ENCODE measurements around the gene ABRACL. TPM values are rescaled to one million over a fixed set of nuclear protein-coding genes. Genes with fewer than 3 reads are reported as not detected.
A peak's percentile ranks its signal among the peaks of the same experiment; 100 is the strongest.

The ABRACL gene
- total and polyA plus RNA-seq, 2 of the 4 experiments (the other 2 are of a cell fraction), result 16.0 to 27.9 TPM

DNA sequence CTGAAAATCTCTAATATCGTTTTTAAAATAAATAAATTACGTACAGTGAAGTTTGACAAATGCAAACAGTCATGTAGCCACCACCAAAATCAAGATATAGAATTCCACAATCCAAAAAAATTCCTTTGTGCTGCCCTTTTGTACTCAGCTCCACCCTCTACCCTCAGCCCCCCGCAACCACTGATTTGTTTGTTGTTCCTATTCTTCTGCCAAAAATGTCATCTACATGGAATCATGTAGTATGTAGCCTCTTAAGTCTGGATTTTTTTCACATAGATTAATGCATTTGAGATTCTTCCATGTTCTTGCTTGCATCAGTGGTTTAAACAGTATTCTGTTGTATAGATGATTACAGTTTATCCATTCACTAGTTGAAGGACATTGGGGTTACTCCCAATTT lies 32.0 kb upstream of the ABRACL start:
- Histone ChIP-seq H2AK9ac (replicated peaks; ENCODE audit: low read depth, low read length, poor library complexity) (no peak overlapping the region), H4K91ac (ENCODE audit: insufficient read depth, low read depth, low read length) (no peak overlapping the region), H3K23ac (ENCODE audit: low read depth, low read length) (no peak overlapping the region), H3K79me1 (ENCODE audit: low read depth in 1 of 2, low read length in 2 of 2) (no peaks in the 10 kb centered on the region), H2BK5ac (ENCODE audit: low read depth, low read length, poor library complexity, severe bottlenecking) (no peak overlapping the region), H3K4me3 (ENCODE audit: insufficient read depth, low read depth, low read length) (no peak overlapping the region), H4K8ac (ENCODE audit: low read depth in 2 of 2, low read length in 2 of 2) (no peak overlapping the region), H3K9ac (ENCODE audit: low read depth, low read length) (no peak overlapping the region), H3K27ac (ENCODE audit: insufficient read depth, low read length) (no peak overlapping the region), H2AK5ac (ENCODE audit: low read depth, low read length) (no peak overlapping the region), H3K36me3 (ENCODE audit: control insufficient read depth, insufficient read depth, low read length) (no peaks in the 10 kb centered on the region), H3K9me1 (ENCODE audit: insufficient read depth, low read length) (no peaks in the 10 kb centered on the region), H3K4ac (ENCODE audit: low read depth, low read length) (no peak overlapping the region), H2BK20ac (ENCODE audit: low read depth, low read length) (no peak overlapping the region), H3K4me1 (ENCODE audit: control insufficient read depth, insufficient read depth, low read length) (no peaks in the 10 kb centered on the region), H3K4me2 (ENCODE audit: low read depth, low read length) (no peak overlapping the region), H3K9me3 (ENCODE audit: control insufficient read depth, insufficient read depth, low read length) (no peaks in the 10 kb centered on the region), H3K14ac (replicated peaks; ENCODE audit: low read depth, low read length) (no peak overlapping the region), H3K56ac (ENCODE audit: extremely low read depth, insufficient read depth, low read length) (no peak overlapping the region), H3K18ac (ENCODE audit: low read depth, low read length) (no peak overlapping the region), H2BK120ac (ENCODE audit: low read depth, low read length) (no peak overlapping the region), H3K27me3 (ENCODE audit: control insufficient read depth, insufficient read depth, low read length) (peaks cover 4% of the 10 kb centered on the region; the same call in 1 of the 2 replicates), H2AFZ (replicated peaks; ENCODE audit: low read length, poor library complexity) (no peak overlapping the region), H4K5ac (ENCODE audit: low read depth, low read length) (no peak overlapping the region), H2BK15ac (ENCODE audit: low read depth, low read length) (no peak overlapping the region), H4K20me1 (ENCODE audit: insufficient read depth, low read length) (no peaks in the 10 kb centered on the region)
- no CpG with 5 or more reads among the region's 3 CpGs for WGBS, 2 experiments (ENCODE audit: extremely low coverage in 2 of 2, insufficient read length in 1 of 2)
- dilution Hi-C loops (cut with HindIII; ENCODE audit: low sequenced_read_pairs, unreplicated experiment), result no loop called here
- BruUV-seq (replicated peaks), result no TSS peak
- intact Hi-C loops (cut with micrococcal nuclease), result no loop called here
- DNase-seq (peak; percentile 5), ATAC-seq (ENCODE audit: low read depth) (no peak)
- in situ Hi-C loops (cut with MboI; ENCODE audit: low sequenced_read_pairs), result no loop called here
- TF ChIP-seq POLR2A (IDR thresholded peaks at IDR 0.05; ENCODE audit: low read depth, low read length), result no peak
- no peak for TF ChIP-seq ELK1 (IDR thresholded peaks at IDR 0.05; ENCODE audit: borderline replicate concordance, low read depth, low read length)
- TF ChIP-seq FOS (IDR thresholded peaks at IDR 0.05; ENCODE audit: low read depth, low read length), result no peak
- TF ChIP-seq BHLHE40 (IDR thresholded peaks at IDR 0.05; ENCODE audit: low read depth, low read length), result no peak
- TF ChIP-seq RCOR1 (IDR thresholded peaks at IDR 0.05; ENCODE audit: insufficient replicate concordance, low read length), result no peak
- no peak for TF ChIP-seq MAZ (IDR thresholded peaks at IDR 0.05; ENCODE audit: borderline replicate concordance, low read depth, low read length)
- TF ChIP-seq CTCF (conservative IDR thresholded peaks at IDR 0.05; ENCODE audit: low read depth, low read length), result no peak
- TF ChIP-seq CEBPB (IDR thresholded peaks at IDR 0.05; ENCODE audit: low read depth, low read length), result no peak
- no peak for TF ChIP-seq MAFK (IDR thresholded peaks at IDR 0.05; ENCODE audit: low read depth, low read length)
- ChIA-PET CTCF (no interaction called here), POLR2A (ENCODE audit: unreplicated experiment) (no interaction called here)

Measured in IMR-90 (cell line).